ENCODE results near the gene TMEM201.

TMEM201 gene

DNA sequence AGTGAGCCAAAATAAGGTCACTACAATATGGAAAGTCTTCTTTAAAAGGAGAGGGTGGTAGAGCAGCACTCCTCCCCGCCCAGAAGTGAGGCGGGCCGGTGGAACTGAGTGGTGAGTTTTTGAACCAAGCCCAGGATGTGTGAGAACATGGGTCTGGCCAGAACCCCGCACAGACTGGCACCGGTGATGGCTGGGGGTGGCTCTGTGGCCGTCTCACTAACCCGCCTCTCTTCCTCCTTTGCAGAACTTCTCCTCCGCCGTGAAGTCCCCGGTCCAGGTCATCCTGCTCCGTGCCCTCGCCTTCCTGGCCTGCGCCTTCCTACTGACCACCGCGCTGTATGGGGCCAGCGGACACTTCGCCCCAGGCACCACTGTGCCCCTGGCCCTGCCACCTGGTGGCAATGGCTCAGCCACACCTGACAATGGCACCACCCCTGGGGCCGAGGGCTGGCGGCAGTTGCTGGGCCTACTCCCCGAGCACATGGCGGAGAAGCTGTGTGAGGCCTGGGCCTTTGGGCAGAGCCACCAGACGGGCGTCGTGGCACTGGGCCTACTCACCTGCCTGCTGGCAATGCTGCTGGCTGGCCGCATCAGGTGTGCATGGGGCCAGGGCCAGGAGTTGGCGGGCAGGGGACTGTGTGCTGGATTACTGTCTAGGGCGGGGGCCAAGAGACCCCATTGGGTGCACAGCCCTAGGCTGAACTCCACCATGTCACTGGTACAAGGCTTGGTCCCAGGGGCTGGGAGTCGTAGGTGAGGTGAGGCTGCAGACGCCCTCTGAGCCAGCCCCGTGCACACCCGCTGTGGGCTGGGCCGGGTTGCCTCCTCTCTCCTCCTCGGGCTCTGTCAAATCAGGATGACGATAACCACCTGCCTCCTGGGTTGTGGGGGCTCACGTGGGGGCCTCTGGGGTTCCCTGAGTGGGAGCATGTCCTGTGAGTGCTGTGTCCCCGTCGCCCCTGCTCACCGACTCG is 12.4 kb downstream of the TMEM201 start:
- DNase-seq (ENCODE audit: low read depth): no peak

DNA sequence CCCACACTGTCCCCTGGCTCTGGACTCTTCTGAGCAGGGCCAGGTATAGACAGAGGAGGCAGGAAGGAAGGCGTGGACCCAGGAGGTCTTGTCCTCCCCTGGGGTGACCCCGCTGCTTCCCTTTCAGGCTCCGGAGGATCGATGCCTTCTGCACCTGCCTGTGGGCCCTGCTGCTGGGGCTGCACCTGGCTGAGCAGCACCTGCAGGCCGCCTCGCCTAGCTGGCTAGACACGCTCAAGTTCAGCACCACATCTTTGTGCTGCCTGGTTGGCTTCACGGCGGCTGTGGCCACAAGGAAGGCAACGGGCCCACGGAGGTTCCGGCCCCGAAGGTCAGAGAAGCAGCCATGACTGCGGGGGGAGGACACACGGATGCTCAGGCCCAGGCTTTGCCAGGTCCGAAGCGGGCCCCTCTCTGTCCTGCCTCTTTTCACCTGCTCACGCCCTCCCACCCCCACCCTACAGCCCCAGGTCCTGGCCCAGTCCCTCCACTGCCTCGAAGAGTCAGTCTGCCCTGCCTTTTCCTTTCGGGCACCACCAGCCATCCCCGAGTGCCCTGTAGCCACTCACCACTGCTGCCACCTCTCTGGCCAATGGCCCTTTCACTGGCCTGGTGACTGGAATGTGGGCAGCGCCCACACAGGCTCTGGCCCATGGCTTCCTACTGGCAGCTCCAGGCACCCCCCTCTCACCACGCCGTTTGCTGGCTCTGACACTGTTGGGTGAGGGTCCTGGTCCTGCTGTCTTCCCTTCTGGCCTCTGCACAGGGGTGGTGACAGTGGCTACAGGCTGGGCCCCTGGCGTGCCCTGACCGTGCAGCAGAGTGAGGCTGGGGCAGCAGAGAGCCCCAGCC is 13.5 kb downstream of the TMEM201 start:
- no peak for DNase-seq (ENCODE audit: low read depth)

DNA sequence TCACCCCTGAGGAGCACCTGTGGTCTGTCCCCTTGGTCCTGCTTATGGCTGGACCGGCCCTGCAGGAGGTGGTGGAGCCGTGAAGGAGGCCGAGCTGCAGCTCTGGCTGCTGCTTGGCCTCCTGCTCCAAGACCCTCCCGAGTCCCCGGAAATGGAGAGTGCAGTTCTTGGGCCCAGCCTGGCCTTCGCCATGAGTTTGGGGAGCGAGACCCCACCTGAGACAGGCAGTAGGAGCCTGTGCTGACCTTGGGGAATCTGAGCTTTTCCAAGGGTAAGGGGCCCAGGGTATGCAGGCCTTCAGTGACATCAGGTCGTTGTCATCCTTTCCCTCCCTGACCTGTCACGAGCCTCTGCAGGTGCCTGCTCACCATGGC is 14.1 kb downstream of the TMEM201 start:
- DNase-seq (ENCODE audit: low read depth): no peak

DNA sequence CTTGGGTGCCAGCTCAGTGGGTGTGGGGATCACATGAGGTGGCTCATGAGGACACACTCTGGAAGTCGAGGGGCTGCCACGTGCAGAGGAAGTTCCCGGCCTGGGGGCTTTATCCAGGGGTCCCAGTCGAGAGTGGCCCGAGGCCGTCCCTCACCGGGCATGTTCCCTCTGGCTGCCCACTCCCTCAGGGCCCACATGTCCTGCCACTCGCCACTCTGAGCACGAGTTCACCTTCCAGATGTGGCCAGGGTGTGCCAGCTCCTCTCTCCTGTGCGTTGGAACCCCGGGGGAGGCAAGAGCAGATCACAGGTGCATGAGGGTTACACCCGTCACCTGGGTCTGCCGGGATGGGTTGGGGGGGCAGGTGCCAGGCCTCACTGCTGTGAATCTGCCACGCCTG is 14.6 kb downstream of the TMEM201 start:
- no peak for DNase-seq (ENCODE audit: low read depth)

DNA sequence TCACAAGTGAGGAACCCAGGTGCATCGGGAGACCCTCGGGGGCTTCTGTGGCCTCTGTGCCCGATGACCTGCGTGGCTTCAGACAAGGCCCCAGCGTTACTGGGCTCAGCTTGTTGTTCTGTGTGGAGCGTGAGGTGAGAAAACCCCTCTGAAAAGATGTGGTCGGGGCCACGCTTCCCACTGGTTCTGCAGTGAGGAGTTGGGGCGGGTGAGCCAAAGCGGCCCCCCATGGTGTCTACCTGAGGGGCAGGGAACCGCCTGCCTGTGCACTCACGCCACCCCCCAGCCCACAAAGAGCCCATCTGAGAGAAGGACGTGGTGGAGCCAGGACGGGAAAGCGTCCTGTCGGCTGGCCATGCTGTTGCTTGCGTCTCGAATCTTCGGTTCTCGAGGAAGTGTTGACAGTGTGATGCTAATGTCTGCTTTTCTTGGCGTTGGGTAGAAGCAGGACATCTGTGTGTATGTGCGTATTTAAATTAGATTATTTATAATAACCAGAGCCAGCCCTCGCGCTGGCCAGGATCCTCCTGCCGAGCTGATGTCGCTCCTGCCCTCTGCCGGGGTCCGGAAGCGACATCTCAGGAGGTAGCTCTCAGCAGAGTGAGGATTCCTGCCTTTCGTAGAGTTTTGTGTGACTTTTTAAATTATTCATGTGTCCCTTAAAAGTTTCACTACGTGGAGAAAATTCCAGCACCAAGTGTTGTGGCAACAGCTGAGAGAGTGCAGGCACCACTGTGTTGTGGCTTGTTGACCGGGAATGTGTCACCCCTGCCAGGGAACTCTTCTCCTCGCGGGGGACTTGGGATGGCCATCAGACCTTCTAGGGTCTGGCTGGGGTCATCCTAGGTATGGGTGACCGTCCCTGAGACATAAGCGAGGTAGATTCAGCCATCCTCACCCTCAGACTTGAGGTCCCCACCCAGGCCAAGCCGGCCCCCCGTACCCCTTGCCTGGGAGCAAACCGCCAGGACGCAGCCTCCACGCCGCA is 15.3 kb downstream of the TMEM201 start:
- no peak for DNase-seq (ENCODE audit: low read depth)

DNA sequence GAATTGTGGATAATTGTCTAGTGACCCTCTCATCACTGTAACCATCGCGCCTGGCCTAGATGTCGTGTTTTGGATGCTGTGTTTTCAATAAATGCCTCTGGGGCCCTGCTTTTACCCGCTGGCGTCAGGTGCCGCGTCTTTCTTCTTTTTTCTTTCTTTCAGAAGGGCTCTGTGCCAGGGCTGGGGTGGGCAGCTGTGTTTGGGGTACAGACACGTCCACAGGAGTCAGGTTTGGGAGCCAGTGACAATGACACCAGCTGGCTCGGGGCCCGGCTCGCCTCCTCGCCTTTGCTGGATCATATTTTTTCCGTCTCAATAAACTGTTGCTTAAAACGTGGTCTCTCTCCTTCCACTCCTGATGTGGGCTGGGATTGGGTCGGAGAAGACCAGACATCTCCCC is 16.1 kb downstream of the TMEM201 start:
- no peak for DNase-seq (ENCODE audit: low read depth)

DNA sequence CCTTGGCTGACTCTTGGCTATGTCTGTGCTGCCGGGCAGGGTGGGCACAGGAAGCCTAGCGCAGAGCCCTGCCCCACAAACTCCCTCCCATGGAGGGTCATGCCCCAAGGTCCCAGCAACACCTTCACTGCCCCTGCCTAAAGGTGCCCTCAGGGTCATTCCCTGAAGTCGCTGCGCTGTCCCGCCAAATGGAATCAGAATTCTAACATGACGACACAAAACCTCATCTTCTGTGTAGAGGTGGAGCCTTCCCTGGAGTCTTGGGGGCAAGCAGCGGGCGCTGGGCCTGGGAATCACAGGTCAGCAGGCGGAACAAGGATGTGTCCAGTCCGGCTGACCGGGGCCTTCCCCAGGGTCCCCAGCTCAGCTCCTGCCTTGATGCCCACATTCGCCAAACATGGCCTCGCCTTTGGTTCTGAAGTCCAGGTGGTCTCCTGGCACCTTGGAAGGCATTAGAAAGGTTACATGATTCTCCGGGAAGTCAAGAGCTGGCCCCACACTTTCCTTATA is 17.3 kb downstream of the TMEM201 start:
- no peak for DNase-seq (ENCODE audit: low read depth)

DNA sequence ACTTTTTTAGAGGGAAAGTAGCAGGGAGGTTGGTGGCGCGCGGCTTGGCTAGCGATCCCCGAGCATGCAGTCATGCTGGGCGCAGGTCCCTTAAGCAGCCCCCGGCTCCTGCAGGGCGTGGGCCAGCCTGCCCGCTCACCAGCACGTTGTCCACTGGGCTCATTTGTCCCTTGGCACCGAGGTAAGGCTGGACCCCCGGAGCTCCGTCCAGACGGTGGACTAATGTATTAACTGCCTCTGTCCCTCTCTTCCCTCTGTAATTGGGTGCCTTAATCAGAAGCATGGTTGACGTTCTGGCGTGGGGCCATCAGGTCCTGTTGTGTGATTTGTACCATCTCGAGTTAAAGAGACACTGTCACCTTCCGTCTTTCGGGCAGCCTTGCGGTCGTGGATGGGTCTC is 17.7 kb downstream of the TMEM201 start:
- no peak for DNase-seq (ENCODE audit: low read depth)

DNA sequence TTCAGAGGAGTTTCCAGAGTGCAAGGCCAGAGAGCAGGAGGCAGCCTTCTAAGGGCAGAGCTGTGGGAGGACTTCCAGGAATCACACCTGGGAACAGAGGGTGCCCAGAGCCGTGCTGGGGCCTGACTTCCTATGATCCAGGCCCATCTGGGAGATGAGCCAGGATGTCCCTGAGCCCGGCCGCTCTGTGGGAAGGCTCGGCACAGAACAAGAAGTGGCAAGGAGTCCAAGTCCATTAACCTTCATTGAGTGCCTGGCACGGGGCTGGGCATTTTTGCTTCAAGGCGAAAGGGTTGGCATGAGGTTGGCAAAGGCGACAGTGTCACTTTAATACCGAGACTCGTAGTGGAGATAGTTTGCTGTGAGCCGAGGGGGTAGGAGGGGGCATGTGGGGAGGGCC is 18.2 kb downstream of the TMEM201 start:
- DNase-seq (ENCODE audit: low read depth): no peak

DNA sequence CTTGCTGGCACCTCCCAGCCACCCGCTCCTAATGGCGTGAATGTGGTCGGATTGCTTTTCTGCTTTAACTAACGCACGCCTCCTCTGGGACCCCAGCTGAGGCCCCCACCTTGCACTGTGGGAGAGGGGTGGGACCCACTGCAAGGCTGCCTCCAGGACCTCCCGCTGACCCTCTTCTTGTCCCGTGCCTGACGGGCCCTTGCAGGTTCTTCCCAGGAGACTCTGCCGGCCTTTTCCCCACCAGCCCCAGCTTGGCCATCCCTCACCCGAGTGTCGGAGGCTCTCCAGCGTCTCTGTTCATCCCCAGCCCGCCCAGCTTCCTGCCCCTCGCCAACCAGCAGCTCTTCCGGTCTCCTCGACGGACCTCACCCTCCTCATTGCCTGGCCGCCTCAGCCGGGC is 18.6 kb downstream of the TMEM201 start:
- no peak for DNase-seq (ENCODE audit: low read depth)

DNA sequence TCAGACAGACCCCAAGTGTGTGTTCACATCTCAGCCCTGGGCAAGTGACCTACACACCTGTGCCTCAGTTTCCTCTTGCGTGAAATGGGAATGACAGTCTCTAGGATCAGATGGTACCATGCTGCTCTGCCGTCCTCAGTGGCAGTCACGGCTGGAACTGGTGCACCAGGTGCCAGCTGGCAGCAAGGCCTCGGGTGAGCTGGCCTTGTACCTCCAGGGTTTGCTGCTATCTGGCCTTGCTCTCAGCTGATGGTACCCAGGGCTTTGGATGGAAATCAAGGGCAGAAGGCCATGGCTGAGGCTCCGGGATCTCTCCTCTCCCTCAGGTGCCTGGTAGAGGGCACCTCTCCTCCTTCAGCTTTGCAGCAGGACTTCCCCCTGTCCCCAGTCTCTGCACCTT is 21.3 kb downstream of the TMEM201 start:
- no peak for DNase-seq (ENCODE audit: low read depth)

DNA sequence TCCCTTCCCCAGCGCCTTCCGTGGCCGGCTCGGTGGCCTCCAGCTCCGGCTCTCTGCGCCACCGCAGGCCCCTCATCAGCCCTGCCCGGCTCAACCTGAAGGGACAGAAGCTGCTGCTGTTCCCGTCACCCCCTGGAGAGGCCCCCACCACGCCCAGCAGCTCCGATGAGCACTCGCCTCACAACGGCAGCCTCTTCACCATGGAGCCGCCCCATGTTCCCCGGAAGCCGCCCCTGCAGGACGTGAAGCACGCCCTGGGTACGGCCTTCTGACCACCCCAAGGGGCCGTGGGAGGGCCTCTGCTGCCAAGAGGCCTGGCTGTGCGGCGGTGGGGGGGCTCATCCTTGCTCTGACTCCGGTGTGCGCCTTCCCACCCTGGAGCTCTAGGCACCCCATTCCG is 21.8 kb downstream of the TMEM201 start:
- no peak for DNase-seq (ENCODE audit: low read depth)

DNA sequence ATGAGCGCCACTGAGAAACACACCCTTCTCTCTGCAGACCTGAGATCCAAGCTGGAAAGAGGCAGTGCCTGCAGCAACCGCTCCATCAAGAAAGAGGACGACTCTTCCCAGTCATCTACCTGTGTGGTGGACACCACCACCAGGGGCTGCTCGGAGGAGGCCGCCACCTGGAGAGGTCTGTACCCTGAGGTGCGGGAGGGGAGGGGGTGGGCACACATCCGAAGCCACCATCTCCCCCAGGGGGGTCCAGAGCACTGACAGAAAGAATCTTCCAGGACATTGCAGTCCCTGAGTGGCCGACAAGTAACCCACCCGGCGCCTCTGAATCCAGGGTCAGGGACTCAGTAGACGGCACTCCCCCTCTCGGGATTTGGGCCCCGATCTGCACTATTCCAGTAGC is 23.0 kb downstream of the TMEM201 start:
- DNase-seq (ENCODE audit: low read depth): no peak

DNA sequence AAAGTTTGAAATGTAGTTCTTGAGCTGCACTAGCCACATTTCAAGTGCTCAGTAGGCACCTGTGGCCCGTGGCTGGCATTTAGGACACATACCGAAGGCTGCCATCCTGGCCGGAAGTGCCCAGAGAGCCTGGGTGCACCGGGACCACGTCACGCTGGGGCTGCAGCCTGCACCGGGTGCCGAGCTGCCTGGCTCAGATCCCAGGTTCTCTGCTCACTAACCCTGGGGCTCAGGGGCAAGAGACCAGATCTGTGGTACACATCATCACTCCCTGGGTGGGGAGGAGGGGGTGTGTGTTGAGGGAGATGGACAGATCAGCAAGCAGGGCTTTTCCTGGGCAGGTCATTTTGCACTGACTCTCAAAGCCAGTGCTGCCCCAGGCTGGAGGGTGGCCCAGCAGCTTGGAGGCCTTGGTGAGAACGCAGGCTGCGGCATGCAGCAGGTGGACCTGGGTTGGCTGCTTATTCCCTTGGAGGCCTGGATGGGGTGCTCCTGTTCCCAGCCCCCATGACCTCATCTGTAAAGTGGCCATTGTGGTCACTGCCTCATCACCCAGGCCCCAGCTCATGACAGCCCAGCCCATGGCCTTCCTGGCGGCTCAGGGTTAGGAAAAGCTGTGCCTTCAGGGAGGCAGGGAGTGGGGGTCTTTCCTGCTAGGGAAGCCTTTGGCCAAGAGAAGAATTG is 23.6 kb downstream of the TMEM201 start:
- DNase-seq (ENCODE audit: low read depth): no peak

DNA sequence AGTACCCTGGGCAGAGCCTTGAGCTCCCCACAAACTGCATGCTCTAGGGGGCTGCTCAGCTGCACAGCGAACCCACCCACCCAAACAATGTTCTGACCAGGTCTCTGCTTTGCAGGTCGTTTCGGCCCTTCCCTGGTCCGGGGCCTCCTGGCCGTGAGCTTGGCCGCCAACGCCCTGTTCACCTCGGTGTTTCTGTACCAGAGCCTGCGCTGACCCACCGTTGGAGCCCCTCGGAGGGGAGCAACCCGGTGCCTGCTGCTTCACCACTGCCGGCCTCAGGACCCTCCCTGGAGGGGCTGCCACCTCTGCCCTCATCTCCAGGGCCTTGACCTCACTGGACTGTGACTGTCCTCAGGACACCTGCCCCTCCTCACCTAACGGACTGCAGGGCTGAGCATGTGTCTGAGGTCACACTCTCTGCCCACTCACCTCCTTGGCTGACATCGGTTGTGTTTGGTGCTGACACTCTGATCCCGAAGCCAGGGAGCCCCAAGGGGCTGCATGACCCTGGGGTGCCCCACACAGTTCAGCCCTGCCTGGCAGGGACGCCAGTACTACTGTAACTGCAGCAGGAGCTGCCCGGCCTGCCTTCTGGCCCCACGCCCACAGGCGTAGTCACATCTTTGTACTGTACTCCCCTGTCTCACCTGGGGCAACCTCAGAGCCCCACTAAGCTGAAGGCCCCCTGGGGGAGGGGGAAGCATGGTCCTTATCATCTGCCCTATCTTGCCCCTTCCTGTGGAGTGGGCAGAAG is 24.3 kb downstream of the TMEM201 start:
- no peak for DNase-seq (ENCODE audit: low read depth)

DNA sequence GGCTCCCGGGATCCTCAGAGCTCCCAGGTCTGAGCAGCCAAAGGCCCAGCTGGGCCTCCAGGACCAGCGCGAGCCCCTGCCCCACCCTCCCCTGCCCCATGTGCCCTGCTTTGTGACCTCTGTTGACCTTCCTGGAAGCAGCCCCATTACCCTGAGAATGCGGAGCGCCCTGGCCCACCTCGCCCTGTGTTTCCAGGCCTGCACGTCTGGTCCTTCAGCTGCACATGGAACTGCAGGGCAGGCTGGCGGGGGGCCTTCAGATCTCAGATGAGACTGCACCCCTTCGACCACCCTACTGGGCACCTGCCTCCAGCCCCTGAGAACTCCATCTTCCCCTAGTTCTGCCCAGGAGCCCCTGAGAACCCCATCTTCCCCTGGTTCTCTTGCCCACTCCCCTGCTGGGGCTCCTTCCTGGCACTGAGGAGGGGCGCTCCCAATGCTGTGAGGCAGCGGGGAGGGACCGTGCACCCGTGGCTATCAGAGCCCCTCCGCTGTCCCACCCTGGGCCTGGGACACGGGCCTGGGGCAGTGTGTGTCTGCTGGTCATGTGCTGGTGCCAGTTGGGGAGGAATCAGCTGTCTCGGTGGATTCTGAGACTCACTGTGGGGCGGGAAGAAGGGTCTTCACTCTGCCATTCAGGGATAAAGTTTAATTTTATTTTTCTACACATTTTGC is 25.1 kb downstream of the TMEM201 start:
- no peak for DNase-seq (ENCODE audit: low read depth)

DNA sequence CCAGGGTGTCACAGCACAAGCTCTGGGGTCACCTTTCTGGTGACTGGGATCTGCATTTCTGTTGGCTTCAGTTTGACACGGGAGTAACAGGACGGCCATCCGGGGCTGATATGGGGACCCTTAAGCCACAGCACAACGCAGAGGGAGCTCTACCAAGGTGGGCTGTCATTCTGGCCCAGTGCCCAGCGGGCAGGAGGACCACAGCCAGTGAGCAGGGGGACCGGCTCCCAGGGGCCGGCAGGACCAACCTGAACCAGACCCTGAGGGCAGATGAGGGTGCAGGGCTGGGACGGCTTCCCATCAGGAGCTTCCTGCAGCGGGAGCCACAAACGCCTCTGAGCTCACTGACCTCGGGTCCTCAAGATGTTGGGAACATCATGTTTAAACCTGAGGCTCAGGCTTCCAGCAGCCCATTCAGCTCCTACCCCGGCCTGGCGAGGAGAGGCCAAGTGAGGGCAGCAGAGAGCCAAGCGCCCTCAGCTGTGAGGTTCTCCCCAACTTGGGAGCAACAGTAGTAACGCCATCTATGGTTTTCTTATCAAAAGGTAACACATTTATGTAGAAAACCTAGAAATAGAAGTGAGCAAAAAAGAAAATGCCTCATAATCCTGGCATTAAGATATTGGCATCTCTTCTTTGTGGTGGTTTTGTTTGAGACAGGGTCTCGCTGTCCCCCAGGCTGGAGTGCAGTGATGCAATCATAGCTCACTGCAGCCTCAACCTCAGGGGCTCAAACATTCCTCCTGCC is 26.8 kb downstream of the TMEM201 start:
- DNase-seq (ENCODE audit: low read depth): no peak

DNA sequence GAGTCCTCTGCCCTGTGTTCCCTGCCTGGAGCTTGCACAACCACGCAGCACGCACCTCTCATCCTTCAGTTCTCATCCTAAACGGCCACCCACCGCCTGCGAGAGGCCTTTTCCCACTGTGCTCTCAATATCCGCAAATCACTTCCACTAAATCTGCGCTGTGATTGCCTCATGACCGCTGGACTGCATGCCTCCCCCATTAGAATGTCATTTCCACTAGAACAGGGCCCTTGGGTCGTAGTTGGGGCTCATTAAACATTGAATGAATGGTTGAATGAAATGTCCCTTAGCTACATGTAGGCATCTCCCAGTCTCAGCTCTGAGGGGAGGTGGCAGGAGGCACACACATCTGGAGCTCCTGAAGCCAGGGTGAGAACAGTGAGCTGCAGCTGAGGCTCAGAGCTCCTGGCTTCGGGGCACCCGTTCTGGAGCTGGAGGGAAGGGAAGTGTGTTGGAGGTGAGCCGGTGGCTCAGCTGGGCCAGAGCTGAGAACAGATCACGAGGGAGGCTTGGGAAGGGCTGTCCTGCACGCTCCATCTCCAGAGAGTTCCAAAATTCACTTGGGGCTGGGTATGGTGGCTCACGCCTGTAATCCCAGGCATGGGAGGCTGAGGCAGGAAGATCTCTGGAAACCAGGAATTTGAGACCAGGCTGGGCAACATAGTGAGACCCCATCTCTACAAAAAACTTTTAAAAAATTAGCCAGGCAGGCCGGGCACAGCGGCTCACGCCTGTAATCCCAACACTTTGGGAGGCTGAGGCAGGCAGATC is 30.4 kb downstream of the TMEM201 start:
- no peak for DNase-seq (ENCODE audit: low read depth)
